NCI-H510A treated with DMSO at 0.1 percent for 48 hours (cell line): ENCODE measurements around the gene MAST4.

Experiments used
- DNase-seq: peaks from one replicate; lab custom pipeline; 2025; lab: John Stamatoyannopoulos, UW

MAST4 gene

GRCh38 chr5:66991746-66992145 lies 395.6 kb downstream of the MAST4 start:
- no peak for DNase-seq

- DNase-seq = no peak
Measured at GRCh38 chr5:66992547-66992946, 396.4 kb downstream of the MAST4 start.

- DNase-seq = no peak
Measured at GRCh38 chr5:66993448-66993847, 397.3 kb downstream of the MAST4 start.

GRCh38 chr5:66993882-66994281 lies 397.7 kb downstream of the MAST4 start:
- no peak for DNase-seq

- DNase-seq = no peak
Measured at GRCh38 chr5:66994790-66995189, 398.6 kb downstream of the MAST4 start.

GRCh38 chr5:67000794-67001475 lies 404.7 kb downstream of the MAST4 start:
- DNase-seq = no peak

GRCh38 chr5:67002832-67003684 lies 406.9 kb downstream of the MAST4 start:
- no peak for DNase-seq

GRCh38 chr5:67003685-67003934 lies 407.4 kb downstream of the MAST4 start:
- no peak for DNase-seq

- DNase-seq = peak; percentile 76
Measured at GRCh38 chr5:67003935-67004729, 407.9 kb downstream of the MAST4 start.

GRCh38 chr5:67004730-67005350 lies 408.6 kb downstream of the MAST4 start:
- DNase-seq = no peak

GRCh38 chr5:67005737-67006499 lies 409.7 kb downstream of the MAST4 start:
- DNase-seq = no peak

GRCh38 chr5:67006500-67006848 lies 410.3 kb downstream of the MAST4 start:
- no peak for DNase-seq

- DNase-seq = no peak
Measured at GRCh38 chr5:67009028-67009427, 412.8 kb downstream of the MAST4 start.

GRCh38 chr5:67010684-67011409 lies 414.7 kb downstream of the MAST4 start:
- DNase-seq = no peak

- DNase-seq = no peak
Measured at GRCh38 chr5:67011422-67011821, 415.2 kb downstream of the MAST4 start.

GRCh38 chr5:67012171-67012570 lies 416.0 kb downstream of the MAST4 start:
- no peak for DNase-seq

GRCh38 chr5:67013719-67014118 lies 417.5 kb downstream of the MAST4 start:
- DNase-seq = no peak

- no peak for DNase-seq
Measured at GRCh38 chr5:67014191-67014590, 418.0 kb downstream of the MAST4 start.

- no peak for DNase-seq
Measured at GRCh38 chr5:67014957-67015400, 418.8 kb downstream of the MAST4 start.

GRCh38 chr5:67015541-67016191 lies 419.5 kb downstream of the MAST4 start:
- DNase-seq = peak; percentile 61
